Measurements from ENCODE around the gene SLC9A7.

SLC9A7 gene

DNA sequence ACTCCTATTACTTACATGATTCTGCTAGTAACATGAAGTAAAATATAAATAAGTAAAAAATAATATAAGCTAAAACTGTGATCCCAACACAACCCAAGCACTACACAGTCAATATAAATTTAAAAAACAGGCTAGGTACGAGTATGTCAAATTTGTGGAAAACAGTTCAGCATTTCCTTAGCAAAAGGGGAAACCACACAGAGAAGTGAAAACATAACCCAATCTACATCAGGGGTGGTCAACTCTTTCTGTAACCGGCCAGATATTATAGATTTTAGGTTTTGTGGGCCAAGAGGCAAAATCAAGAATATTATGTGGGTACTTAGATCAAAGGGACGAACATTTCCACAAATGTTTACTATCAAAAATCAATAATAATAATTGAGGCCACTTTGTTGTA lies 115.3 kb downstream of the SLC9A7 start:
- no peak for DNase-seq

DNA sequence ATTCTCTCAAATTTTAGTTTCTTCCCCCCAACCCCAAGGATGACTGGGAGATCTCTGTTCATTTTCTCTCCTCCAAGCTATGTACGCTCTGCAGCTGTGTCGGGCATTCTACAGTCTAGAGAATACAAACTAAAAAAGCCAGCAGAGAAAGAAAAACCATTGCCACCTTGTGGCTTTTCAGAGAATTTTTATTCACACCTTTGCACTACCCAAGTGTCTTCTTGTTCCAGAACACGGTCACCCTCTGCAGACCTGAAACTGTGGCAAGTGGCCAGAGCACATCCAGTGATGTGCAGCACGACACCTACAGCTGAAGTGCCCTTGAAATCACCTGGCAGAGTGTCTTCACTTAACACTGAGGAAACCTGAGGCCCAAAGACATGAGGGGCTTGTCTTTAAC lies 116.8 kb downstream of the SLC9A7 start:
- peak; percentile 18 for DNase-seq

DNA sequence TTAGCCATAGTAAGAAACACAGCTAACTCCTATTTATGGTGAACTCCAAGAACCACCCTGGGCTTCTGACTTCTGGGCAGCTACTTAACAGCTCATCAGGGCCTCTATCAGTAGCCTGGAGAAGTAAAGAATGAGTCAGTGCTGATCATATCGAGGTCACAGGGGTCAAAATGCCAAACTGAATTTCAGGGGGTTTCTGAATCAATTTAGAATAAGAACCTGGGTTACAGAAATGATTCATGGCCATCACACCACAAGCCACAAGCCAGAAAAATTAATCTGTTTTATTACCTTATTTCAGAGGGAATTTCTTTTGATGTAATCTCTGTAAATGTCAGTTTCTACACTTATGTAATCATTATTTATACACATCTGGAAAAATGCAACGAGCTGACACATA lies 121.0 kb downstream of the SLC9A7 start:
- DNase-seq = no peak

DNA sequence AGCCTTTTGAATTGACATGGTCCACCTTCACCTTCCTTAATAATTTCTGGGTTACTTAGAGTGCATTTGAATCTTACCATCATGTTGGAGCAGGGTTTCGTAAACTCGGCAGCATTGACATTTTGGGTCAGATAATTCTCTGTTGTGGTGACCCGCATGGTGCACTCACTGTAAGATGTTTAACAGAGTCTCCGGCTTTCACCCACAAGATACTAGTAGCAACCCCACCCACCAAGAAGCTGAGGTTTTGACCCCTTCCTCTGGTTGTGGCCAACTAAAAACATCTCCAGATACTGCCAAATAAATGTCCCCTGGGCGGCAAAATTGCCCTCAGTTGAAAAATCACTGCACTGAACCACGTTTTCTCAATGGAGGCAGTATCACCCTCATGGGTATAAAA lies 122.7 kb downstream of the SLC9A7 start:
- DNase-seq = no peak

DNA sequence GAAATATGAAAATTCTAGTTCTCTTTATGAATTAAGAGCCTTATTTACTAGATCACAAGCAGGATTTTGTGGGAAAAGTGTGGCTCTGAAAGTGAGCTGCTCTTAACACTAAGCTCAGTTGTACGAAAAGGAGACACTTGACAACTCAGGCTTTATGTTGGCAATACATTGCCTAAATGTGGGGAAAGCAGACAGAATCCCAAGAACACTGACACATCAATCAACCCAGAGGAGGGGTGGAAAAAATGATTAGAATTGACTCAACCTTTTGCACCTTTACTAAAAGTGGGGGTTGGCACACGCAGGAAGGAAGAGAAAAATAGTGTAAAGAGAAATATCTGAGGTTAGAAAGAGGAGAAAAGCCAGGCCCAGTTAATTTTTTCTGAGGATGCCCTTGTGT lies 123.7 kb downstream of the SLC9A7 start:
- DNase-seq = no peak

DNA sequence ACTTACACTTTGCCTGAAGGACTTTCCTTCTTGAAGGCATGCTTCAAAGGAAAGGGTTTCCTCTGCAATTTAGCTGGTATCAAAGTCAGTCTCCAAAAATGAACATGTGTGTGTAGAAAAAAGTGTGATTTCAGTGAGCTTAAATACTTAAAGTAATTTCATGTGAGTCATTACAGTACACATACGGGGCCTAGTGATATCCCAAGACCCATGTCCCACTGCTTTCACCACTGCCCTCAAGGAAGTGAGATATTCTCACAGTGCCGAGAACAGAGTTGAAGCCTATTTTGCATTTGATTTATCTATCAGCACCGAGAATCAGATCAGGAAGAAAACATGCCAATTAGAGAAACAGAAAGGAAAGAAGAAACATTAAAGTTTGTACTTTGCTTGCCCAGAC lies 124.3 kb downstream of the SLC9A7 start:
- DNase-seq = no peak

DNA sequence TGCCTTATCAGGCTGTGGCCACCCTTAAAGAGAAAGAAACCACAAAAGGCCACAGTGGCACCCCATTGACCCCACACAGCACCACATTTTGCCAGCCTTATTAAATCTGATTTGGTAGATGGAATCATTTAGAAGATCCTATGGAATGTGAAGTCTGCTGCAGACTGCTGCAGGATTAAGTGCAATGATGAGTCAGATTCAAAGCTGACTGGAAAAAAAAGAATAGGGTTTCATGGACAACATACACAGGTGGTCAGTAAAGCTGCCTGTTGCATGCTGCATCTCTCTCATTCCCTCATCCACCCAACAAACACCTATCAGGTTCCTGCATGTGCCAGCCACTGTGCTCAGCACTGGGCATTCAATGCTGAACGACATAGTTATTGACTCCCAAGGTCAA lies 128.8 kb downstream of the SLC9A7 start:
- DNase-seq = no peak

DNA sequence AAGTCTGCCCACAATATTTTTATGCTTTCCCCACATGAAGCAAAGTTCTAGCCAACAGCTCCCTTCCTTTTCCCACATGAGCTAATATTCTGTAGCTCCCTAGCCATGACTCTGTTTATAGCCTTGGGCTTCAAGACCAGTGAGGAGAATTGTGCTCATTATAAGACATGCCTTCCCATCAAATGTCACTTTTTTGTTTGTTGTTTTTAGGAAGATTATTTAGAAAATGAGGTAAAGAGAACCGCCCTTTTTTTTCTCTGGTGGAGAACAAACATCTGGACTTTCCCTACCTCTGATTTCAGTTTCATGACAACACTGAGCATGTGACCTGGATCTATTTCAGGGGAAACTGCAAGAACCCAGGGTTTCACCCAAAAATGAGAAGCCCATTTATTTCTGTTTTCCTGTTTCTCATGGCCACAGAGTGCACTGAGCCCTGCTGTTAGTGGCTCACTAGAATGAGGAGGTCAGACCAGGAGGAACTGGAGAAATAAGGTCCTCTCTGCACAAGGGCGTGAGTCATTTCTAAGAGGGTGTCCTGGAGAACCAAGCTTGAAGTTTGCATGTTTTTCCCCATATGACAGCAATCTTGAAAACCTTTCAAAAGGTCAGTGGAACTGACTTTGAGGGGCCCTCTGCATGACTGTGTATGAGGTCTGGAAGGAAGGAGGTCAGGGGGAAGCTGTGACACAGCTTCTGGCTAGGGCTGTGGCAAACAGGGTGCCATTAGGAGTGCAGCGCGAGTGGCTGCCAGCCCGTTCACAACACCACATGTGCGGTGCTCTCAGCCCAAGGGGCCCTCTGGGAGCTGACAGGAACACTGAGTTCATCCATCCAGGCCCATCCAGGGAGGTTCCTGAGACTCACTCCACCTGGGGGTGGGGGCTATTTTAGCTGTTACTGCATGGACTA lies 130.2 kb downstream of the SLC9A7 start:
- no peak for DNase-seq

DNA sequence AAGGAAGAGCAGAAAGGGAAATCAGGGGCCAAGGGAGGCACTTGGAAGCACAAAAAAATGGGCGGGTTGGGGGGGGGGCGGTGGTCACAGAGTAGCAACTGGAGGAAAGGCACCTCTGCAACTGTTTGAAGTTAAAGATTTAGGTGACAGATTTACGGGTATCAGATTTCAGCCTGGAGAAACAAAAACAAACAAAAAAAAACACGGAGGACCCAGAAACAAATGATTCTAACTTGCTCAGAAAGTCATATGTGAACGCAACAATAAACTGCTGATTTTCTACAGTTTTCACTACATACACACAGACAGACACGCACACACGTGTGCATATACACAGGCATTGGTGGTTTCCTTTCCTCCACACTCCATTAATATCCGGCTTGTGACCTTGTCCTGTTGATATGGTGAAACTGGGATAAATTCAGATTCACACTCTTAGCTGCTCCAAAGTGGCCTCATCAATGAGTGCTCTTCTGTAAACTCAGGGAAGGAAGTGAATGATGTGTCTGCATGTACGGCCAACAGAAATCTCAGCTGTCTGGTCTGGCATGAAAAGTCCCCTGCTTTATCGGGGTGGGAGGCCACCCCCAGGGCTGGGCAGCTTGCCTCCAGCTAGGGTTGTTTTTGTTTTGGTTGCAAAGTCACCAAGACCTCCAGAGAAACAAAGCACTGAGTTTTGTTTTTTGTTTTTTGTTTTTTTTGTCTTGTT lies 131.1 kb downstream of the SLC9A7 start:
- no peak for DNase-seq

DNA sequence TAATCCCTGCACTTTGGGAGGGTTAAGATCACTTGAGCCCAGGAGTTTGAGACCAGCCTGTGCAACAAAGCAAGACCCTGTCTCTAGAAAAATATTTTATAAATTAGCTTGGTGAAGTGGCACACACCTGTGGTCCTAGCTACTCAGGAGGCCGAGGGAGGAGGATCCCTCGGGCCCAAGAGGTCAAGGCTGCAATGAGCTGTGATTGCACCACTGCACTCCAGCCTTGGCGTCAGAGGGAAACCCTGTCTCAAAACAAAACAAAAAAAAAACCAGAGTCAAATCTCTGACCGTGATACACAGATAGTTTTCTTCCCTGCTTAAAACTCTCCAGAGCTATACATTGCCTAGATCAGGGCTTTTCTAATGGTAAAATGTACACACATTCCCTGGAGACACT lies 131.9 kb downstream of the SLC9A7 start:
- no peak for DNase-seq

DNA sequence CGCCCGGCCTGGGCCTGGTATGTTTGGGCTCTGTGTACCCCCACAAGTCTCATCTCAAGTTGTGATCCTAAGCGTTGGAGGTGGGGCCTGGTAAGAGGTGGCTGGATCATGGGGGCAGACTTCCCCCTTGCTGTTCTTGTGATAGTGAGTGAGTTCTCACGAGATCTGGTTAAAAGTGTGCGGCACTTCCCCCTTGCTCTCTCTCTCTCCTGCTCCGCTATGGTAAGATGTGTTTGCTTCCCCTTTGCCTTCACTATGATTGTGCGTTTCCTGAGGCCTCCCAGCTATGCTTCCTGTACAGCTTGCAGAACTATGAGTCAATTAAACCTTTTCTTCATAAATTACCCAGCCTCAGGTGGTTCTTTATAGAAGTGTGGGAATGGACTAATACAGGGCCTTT lies 132.4 kb downstream of the SLC9A7 start:
- no peak for DNase-seq

DNA sequence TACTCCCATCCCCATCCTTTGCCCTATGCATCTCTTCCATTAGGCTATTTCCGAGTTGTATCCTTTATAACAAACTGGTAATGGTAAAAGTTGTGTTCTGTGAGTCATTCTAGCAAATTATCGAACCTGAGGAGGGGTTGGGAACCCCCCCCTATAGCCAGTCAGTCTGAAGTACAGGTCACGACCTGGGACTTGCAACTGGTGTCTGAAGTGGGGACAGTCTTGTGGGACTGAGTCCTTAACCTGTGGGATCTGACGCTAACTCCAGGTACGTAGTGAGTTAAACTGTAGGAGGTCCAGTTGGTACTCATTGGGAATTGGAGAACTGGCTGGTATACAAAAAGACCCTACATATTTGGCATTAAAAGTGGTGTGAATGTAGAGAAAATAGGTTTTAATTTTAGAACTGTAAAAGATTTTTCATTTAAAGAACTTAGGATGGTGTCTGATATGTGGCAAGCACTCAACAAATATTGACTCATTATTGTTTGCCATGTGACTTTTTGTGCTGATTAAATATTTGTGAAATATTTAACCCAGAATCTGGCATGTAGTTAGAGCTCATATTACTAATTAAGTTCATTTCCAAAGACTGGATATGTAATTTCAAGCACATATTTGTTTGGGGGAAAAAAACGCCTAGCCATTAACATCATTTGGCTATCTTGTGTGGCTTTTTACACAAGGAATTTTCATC lies 134.7 kb downstream of the SLC9A7 start:
- peak; percentile 2 for DNase-seq

DNA sequence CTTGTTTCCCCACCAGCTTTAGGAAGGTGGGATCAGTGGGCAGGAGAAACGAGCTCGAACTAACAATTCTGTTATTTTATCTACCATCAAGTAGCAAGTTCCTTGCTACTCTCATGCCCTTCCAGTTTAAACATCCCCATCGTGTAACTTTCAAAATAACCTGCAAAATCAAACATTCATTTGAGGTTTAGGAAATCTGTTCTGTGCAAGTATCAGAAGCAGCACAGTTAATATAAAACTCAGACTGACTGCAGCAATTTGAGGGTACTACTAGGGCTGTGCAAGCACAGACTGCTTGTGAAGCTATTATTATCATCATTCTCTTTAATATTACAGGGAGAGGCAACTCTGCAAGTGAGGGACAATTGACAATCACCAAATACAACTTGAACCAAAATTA lies 137.3 kb downstream of the SLC9A7 start:
- no peak for DNase-seq

DNA sequence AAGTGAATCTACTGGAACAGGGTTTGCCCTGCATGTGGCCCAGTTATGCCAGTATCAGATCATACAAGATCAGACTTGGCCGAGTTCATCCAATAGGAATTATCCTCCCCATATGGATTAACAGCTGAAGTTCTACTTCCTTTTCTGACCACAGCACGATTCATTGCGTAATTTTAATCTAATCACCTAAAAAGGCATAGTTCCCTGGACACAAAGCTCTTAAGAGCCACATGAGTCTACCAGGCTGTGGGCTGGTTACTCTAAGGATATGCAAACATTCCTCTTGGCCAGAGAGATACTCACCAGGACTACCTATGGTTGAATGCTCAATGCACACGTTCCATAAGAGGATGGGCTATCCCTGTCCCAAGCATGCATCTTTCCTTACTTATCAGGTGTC lies 138.4 kb downstream of the SLC9A7 start:
- DNase-seq = no peak

DNA sequence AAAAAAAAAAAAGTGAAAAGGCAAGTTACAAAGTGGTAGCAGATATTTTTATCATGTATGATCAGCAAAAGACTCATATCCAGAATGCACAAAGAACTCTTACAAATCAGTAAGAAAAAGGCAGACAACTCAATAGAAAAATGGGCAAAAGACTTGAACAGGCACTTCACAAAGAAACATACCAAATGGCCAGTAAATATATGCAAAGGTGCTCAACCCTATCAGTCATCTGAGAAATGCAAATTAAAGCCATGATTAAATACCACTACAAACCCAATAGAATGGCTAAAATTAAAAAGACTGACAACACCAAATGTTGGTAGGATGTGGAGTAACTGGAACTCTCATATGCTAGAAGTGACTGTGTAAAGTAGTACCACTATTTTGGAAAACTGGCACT lies 140.0 kb downstream of the SLC9A7 start:
- DNase-seq = no peak

DNA sequence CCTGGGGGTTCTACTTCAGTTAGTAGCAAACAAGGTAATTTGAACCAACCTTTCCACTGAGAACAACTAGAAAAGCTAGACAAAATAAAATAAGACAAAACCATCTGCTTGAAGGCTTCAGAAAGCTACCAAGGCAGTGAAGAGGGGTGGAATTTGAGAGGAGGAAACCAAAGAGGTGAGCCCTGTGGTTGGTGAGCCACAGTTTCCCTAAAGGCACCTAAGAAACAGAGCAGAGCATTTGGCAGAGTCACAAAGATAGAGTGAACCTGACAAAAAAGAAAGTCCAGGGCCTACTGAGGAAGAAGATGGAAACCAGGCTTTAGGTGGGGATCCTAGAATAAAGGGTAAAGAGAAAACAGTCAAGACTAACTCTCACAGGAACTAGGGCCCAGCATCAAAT lies 141.0 kb downstream of the SLC9A7 start:
- no peak for DNase-seq

DNA sequence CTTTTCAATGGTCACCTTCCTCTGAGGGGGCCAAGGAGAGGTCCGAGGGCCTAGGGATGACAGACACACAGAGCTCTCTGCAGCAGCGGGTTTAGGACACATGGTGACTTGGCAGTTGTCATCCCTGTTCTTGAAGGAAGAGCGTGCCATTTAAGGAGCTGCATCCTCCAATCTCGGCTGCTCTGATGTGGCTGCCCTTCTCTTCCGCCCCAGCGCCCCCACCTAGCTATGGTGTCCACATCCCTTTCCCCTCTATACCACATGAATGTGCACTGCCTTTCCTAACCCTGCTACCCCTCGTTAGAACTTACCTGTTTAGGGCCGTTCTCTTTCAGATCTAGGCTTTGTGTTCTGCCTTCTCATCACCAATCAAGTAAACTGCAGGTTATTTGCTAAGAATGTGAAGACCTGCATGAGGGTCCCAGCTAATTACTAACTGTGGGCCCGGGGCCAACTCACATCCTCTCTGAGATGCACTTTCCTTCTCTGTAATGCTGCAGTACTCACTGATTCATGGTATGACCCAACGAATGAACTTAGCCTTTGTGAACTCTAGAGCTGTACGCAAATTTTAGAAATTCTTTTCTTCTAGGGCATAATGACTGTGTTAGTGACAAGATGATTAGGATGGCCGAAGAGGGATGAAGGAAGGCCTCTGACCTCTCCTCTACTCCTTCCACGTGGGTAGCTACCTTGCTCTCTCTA lies 147.1 kb downstream of the SLC9A7 start:
- DNase-seq = no peak

DNA sequence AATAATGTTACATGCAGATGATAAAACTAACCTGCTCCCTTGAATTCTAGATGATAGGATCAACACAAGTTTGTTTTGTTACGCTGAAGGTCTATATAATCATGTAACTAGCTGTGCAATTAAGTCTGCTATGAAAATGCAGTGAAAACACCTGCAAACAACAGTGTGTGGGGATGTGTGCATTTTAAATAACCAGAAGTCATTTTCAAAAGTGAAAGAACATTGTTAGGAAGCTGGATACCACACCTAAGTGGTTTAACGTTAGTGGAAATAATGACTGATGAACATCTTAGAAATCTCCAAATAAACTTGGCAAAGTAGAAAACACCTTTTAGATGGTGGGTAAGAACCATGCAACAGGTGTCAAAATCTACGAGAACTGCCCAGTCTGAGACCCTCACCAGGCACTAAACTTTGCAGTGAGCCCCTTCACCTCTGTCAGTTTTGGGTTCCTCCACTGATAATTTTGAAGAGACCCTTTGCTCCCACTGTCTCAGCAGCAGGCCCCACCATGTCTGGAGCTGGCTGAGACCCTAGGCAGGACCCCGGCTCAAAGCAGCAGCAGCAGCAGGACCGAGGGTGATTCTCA lies 148.8 kb downstream of the SLC9A7 start:
- no peak for DNase-seq

DNA sequence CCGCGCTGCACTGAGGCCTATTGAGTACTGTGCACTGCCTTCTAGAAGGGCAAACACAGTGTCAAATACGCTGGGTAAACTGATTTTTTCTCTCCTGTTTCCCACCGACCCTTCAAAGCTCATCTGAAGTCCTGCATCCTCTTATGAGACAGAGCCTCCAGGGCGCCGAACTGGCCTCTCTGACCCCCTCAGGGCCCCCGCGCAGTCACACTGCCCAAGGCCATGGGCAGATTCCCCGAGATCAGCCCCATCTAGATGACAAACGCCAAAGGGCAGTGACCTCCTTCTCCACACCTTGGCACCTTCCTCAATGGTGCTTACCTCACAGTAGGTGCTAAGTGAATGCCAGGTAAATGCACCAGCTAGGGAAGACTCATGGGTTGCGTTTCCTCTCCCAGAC lies 151.0 kb downstream of the SLC9A7 start:
- DNase-seq = no peak

DNA sequence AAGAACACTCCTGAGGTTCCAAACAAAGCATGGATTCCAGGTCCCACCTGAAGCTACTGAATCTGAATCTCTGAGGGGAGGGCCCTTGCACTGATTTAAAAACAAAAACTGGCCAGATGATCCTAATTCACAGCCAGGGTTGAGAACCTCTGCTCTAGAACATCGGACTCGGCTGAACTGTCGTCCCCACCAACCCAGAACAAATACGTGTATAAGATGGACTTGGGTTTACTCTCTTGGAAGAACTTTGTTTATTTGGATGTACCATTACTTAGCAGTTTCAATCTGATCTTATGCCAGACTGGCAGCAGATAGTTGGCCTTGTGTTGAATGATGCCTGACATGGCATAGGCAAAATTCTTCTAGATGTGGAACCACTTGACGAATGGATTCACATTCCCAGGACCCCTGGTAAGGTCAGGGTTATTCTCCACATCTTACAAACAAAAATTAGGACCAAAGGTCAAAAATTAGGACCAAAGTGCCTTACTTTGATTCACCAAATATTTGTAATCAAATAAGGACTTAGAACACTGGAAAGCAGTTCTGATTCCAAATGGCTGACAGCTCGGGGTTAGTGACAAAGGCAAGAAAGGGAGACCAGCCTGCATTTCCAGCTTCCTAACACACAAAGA lies 156.3 kb downstream of the SLC9A7 start:
- DNase-seq = no peak

DNA sequence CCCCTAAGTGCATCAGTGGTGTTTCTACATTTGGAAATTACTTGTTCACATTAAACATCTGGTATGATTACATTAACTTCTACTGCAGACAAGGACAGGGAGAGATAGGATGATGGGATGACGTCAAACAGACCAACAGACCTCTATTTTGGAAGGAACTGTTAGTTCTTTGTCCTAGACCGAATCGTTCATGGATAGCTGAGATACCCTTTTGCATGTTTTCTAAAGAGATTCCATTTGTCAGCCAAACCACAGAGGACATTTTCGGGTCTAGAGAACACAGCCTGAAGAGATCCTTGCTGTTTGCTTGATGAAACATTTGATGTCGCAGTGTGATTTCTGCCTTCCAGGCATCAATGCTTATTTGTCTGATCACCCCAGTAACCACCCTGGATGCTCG lies 157.6 kb downstream of the SLC9A7 start:
- no peak for DNase-seq

DNA sequence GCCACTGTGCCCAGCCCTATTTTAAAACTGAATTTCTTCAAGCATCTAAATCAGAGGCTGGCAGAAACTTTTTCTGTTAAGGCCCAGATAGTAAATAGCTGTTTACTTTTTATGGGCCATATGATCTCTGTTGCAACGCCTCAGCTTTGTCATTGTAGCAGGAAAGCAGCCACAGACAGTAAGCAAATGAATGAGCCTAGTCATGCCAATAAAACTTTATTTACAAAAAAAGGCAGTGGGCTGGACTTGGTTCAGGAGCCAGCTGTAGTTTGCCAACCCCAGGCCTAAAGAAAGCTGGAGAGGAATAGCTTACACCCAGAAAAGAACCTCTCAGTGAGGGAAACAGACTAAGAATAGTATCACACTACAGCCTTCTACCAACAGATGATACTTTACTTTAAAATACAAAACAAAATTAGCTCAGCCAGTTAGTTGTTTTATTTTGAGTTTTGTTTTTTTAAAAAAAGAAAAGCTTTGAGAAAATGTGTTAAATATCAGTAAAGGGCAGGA lies 159.8 kb downstream of the SLC9A7 start:
- DNase-seq = no peak
